PC-9 (cell line): ENCODE measurements around the gene PTCD2.

ENCODE experiments used
- CTCF ChIP-seq: fragments of 200-600 bp; sonication (generic); conservative IDR thresholded peaks from 2 replicates; pipeline ENCODE4 v1.6.1; 2017; ENCODE audit warnings: mixed run types, antibody characterized with exemption, mild to moderate bottlenecking, moderate library complexity
- EZH2 ChIP-seq: fragments of 200-600 bp; sonication (generic); IDR thresholded peaks from 2 replicates; pipeline ENCODE4 v1.8.0; 2017; ENCODE audit warnings: antibody characterized with exemption, low read depth

- TF ChIP-seq CTCF, result no peak; the same call in 1 of the 2 replicates
- TF ChIP-seq EZH2, result no peak
Measured at GRCh38 chr5:72319976-72320752, at the start of gene PTCD2, which contains the start of gene MRPS27.
